Fibroblast of villous mesenchyme (primary cell): Measurements from ENCODE around the gene PRSS56. TPM values are rescaled to one million over a fixed set of nuclear protein-coding genes. Genes with fewer than 3 reads are reported as not detected.

Source experiments
- DNase-seq: peaks from one replicate; pipeline ENCODE4 v3.0.0-alpha.2; 2010; ENCODE audit warnings: low read depth
- H3K4me3 ChIP-seq: 2 replicates; pipeline ENCODE4 v1.5.1; 2011; ENCODE audit warnings: low read depth, mild to moderate bottlenecking, low read length
- total RNA-seq: library from RNA; depleted of rRNA; stranded (reverse); fragments of >200 nt; gene quantifications from 2 replicates; pipeline ENCODE4 v1.2.3, GENCODE V29; 2012
- TF ChIP-seq, protein P1 (sequence below): IDR thresholded peaks from 2 replicates; pipeline ENCODE4 v1.5.1; 2012; ENCODE audit warnings: low read depth, mild to moderate bottlenecking, low read length; ENCODE audit not compliant: insufficient read depth

The PRSS56 gene
- total RNA-seq, 1 donor, result not detected

DNA sequence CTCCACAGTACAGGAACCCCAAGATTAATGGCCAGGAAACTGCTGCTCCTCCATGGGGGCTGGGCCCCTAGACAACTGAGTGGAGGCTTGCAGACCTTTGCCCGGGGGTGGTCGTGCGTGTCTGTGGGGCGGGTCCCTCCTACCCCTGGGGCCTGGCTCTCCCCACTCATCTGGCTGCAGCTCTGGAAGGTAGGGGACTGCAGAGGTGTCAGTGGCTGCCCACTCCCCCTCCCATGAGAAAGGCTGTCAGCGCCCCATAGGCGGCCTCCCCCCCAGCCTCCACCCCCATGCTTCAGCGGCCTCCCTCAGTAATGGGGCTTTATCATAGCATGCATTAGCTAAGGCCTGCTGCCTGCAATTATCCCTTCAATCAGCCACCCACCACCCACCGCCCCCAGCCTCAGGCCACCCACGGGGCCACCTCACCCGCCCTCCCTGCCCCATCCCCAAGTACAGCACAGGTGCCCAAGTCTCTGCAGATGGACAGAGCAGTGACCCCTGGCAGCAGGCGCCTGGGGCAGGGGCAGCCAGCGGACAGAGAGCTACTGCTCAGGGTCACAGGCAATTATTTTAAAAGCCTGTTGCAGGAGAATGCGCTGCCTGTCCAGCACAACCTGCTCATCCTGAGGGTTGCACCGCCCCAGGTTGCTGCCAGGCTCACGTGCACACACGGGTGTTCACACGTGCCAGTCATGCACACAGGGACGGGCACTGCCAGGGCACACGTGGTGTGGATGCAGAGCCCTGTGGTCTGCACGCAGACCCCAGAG, 23.5 kb upstream of the PRSS56 start:
- TF ChIP-seq, protein P1, sequence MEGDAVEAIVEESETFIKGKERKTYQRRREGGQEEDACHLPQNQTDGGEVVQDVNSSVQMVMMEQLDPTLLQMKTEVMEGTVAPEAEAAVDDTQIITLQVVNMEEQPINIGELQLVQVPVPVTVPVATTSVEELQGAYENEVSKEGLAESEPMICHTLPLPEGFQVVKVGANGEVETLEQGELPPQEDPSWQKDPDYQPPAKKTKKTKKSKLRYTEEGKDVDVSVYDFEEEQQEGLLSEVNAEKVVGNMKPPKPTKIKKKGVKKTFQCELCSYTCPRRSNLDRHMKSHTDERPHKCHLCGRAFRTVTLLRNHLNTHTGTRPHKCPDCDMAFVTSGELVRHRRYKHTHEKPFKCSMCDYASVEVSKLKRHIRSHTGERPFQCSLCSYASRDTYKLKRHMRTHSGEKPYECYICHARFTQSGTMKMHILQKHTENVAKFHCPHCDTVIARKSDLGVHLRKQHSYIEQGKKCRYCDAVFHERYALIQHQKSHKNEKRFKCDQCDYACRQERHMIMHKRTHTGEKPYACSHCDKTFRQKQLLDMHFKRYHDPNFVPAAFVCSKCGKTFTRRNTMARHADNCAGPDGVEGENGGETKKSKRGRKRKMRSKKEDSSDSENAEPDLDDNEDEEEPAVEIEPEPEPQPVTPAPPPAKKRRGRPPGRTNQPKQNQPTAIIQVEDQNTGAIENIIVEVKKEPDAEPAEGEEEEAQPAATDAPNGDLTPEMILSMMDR, result no peak
- H3K4me3 ChIP-seq, result no peak overlapping the region
- no peak for DNase-seq

DNA sequence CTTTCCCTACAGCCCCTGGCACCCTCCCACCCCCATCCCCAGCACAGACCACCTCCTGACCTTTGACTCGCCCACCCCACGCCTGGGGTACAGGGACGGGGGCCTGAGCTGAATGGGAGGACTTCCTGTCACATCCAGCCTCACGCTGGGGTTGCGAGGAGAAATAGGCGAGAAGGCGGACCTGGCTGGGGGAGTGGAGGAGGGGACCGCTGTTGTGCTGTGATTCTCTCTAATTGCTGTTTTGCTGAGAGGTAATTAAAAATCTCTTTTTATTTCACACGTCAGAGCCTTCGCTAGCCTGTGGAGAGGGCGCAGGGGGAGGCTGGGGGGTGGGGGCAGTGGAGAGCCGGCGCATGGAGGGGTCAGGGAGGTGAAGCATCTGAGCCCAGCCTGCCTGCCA, 22.8 kb upstream of the PRSS56 start:
- no peak overlapping the region for H3K4me3 ChIP-seq
- no peak for DNase-seq
- TF ChIP-seq, protein P1, result no peak

DNA sequence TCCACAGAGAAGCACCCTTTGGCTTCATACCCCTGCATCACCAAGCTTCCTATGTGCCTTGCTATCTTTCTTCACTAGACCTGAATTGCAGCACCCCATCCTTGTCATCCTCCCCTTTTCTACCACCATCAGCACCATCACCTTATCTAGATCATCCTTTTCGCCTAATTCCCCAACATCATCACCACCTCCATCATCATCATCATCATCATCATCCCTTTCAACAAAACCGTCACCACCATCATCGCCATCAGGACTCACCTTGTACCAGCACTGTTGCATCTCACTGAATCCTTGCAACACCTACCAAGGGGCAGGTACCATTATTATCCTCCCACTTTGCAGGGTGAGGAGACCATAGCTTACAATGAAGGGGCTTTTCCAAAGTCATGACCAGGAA, 21.7 kb upstream of the PRSS56 start:
- TF ChIP-seq, protein P1, result no peak

DNA sequence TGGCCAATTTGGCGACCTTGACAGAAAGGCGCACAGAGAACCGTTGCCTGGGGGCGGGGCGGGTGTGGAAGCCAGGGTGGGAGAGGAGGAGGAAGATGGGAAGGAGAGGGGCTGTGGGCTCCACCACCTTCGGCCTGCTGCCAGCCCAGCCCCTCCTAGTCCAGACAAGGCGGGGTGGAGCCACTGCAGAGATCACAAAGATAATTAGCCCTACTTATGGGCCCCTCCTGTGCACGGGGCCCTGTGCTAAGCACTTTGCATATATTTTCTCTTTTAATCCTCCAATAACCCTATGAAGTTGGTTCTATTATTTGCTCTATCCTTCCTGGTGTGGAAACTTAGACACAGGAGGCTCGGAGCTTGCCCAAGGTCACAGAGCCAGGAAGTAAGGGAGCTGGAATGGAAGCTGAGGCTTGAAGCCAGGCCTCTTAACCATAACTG, 18.8 kb upstream of the PRSS56 start:
- no peak overlapping the region for H3K4me3 ChIP-seq
- DNase-seq, result no peak
- TF ChIP-seq, protein P1, result no peak

More for the DNA sequence above, 21.7 kb upstream of the PRSS56 start:
- no peak for DNase-seq
- H3K4me3 ChIP-seq, result no peak overlapping the region

DNA sequence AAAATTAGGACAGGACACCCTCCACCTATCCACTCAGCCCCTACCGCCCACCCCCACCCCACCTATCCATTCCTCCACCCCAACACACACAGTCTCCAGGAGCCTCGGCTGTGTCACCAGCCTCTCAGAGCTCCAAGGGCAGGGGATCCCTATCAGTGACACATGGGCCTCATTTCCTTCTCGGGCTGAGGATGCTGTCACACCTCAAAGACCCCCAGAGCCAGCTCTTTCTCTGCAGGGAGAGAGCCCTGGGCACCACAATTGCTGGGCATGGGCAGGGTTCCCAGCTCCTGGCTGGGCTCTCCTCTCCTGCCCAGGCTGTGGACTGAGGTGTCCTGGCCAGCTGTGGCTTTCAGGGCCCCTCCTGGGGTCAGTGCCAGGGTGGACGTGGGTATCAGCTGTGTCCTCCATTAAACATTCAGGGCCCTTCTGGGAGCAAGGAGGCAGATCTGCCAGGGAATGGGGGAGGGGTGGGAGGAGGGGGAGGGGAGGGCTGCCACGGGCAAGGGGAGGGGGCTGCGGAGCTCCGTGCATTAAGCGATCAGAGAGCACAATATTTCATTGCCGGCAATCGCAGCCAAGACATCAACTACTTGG, 18.3 kb upstream of the PRSS56 start:
- no peak overlapping the region for H3K4me3 ChIP-seq
- TF ChIP-seq, protein P1, result no peak
- DNase-seq, result no peak

DNA sequence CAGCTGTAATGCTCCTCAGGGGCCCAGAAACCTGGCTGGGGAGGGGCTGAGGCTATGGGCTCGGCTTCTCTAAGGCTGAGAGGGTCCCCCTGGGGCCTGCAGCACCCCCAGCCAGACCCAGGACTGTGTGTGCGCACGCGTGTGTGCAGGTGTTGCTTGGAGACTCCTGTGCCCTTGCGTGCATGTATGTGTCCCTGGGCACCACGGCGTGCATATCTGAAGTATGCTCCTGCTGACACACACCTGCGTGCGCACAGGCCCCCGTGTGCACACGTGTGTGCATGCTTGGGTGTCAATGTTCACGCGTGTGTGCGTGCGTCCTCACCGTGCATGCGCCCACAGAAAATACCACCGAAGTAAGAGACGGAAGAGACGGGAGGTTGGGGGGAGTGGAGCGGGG, 17.7 kb upstream of the PRSS56 start:
- TF ChIP-seq, protein P1, result no peak
- no peak overlapping the region for H3K4me3 ChIP-seq
- no peak for DNase-seq
